BE2C (cell line): ENCODE results near the gene CCDC117.
A peak's percentile ranks its signal among the peaks of the same experiment; 100 is the strongest.

Experiments
- DNase-seq: peaks from one replicate; pipeline ENCODE4 v3.0.0-alpha.2; 2020
- H3K27me3 ChIP-seq: fragments of 250-450 bp; sonication (Bioruptor Pico); 2 replicates; pipeline ENCODE4 v1.5.1; 2020; ENCODE audit warnings: mild to moderate bottlenecking
- H3K36me3 ChIP-seq: fragments of 250-450 bp; sonication (Bioruptor Pico); 2 replicates; pipeline ENCODE4 v1.5.1; 2020; ENCODE audit warnings: mild to moderate bottlenecking
- H3K4me1 ChIP-seq: fragments of 250-450 bp; sonication (Bioruptor Pico); 2 replicates; pipeline ENCODE4 v1.5.1; 2020
- H3K4me3 ChIP-seq: 2 replicates; pipeline ENCODE4 v1.5.1; 2011; ENCODE audit warnings: low read depth, low read length
- H3K9me3 ChIP-seq: fragments of 250-450 bp; sonication (Bioruptor Pico); 2 replicates; pipeline ENCODE4 v1.5.1; 2020
- TF ChIP-seq, protein P1 (sequence below): IDR thresholded peaks from 2 replicates; pipeline ENCODE4 v1.5.1; 2012; ENCODE audit warnings: mild to moderate bottlenecking, low read depth, low read length

Gene CCDC117

DNA sequence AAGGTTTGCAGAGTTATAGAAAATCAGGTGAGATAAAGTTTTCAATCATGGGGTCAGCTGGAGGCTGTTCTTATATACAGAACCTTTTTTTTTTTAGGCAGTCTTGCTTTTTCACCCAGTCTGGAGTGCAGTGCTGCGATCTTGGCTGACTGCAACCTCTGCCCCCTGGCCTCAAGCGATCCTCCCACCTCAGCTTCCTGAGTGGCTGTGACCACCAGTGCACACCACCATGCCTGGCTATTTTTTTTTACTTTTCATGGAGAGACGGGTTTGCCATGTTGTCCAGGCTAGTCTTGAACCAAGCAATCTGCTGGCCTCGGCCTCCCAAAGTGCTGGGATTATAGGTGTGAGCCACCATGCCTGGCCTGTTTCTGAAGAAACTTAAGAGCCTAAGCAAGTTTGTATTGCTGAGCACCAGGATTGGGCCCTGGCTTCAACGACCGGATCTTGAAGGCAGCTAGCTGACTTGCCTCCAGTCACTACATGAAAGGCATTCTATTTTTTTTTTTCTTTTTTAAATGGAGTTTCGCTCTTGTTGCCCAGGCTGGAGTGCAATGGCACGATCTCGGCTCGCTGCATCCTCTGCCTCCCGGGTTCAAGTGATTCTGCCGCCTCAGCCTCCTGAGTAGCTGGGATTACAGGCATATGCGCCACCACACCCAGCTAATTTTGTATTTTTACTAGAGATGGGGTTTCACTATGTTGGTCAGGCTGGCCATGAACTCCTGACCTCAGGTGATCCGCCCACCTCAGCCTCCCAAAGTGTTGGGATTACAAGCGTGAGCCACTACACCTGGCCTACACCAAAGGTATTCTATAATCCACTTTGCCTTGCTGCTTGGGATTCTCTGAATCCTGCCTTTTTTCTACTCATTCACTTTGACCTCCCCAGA, 20.2 kb downstream of the CCDC117 start:
- Histone ChIP-seq H3K9me3 (no peaks in the 10 kb centered on the region), H3K4me1 (no peaks in the 10 kb centered on the region), H3K27me3 (no peaks in the 10 kb centered on the region), H3K36me3 (peaks cover 55% of the 10 kb centered on the region), H3K4me3 (no peak overlapping the region)
- TF ChIP-seq, protein P1, sequence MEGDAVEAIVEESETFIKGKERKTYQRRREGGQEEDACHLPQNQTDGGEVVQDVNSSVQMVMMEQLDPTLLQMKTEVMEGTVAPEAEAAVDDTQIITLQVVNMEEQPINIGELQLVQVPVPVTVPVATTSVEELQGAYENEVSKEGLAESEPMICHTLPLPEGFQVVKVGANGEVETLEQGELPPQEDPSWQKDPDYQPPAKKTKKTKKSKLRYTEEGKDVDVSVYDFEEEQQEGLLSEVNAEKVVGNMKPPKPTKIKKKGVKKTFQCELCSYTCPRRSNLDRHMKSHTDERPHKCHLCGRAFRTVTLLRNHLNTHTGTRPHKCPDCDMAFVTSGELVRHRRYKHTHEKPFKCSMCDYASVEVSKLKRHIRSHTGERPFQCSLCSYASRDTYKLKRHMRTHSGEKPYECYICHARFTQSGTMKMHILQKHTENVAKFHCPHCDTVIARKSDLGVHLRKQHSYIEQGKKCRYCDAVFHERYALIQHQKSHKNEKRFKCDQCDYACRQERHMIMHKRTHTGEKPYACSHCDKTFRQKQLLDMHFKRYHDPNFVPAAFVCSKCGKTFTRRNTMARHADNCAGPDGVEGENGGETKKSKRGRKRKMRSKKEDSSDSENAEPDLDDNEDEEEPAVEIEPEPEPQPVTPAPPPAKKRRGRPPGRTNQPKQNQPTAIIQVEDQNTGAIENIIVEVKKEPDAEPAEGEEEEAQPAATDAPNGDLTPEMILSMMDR: no peak
- no peak for DNase-seq

GRCh38 chr22:28793976-28794584, 21.6 kb downstream of the CCDC117 start:
- no peaks in the 10 kb centered on the region for H3K4me1 ChIP-seq
- no peak for DNase-seq
- no peak overlapping the region for H3K4me3 ChIP-seq
- peaks cover 64% of the 10 kb centered on the region for H3K36me3 ChIP-seq
- TF ChIP-seq, protein P1: no peak
- no peaks in the 10 kb centered on the region for H3K9me3 ChIP-seq
- H3K27me3 ChIP-seq: no peaks in the 10 kb centered on the region

DNA sequence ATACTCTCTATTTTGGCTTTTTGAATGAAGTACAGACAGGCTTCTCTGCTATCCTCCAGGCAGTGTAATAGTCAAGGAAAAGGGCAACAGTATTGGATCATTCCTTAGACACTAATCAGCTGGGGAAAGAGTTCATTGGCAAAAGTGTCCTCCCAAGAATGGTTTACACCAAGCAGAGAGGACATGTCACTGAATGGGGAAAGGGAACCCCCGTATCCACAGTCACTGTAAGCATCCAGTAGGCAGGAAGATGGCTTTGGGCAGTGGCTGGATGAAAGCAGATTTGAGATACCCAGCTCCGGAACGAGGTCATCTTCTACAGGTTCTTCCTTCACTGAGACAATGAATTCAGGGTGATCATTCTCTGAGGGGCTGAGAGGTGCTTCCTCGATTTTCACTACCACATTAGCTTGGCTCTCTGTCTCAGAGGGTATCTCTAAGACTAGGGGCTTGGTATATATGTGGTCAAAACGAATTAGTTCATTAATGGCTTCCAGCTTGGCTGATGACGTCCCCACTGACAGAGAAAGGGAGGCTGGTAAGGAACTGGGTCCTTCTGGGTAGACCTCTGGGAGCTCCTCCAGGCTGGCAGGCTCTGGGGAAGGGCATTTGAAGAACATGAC, 22.7 kb downstream of the CCDC117 start:
- peaks cover 62% of the 10 kb centered on the region for H3K36me3 ChIP-seq
- H3K27me3 ChIP-seq: no peaks in the 10 kb centered on the region
- no peak overlapping the region for H3K4me3 ChIP-seq
- TF ChIP-seq, protein P1: no peak
- H3K9me3 ChIP-seq: no peaks in the 10 kb centered on the region
- no peak for DNase-seq
- no peaks in the 10 kb centered on the region for H3K4me1 ChIP-seq

DNA sequence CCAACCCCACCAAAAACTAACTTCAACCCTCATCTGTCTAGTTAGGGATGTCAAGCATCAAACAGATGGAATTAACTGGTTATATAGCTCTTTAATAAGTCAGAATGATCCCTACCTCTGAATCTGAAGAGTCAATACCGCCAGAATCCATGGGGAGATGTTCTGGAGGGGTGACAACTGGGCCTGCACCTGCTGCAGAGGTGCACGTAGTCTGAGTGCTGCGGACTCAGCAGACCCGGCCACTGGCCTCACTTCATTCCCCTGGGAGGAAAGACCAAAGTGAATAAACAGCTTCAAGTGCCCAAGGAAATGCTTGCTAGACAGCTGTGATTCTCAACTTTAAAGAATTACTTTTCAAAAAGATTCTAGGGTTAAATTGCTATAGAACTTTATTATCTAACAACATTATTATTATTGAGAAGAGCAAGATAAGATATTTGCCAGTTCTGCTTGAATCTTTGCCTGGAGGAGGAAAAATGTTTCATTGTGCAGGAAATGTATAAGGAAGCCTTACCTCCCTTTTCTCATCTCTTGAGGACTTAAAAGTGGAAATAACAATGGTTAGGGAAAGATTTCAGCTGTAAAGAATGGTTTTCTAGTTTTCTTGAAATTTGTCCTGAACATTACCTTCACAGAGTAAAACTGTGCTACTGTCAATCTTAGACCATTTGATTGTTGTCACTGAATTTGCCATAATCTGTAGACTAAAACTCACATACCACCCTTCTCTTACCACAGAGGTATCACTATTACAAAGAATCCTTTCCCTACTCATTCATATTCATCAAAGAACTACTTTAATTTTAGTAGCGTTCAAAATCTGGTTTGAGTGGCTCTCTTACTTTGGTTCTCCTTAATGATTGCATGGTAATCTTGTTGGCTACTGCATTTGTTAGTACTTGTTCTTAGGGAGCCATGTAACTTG, 23.7 kb downstream of the CCDC117 start:
- Histone ChIP-seq H3K27me3 (no peaks in the 10 kb centered on the region), H3K4me3 (no peak overlapping the region), H3K9me3 (no peaks in the 10 kb centered on the region), H3K4me1 (no peaks in the 10 kb centered on the region), H3K36me3 (peaks cover 63% of the 10 kb centered on the region)
- TF ChIP-seq, protein P1: no peak
- DNase-seq: no peak

- Histone ChIP-seq H3K9me3 (no peaks in the 10 kb centered on the region), H3K4me3 (peak overlapping the region; percentile 100), H3K4me1 (no peaks in the 10 kb centered on the region), H3K36me3 (peaks cover 50% of the 10 kb centered on the region), H3K27me3 (no peaks in the 10 kb centered on the region)
- peak; percentile 40 for DNase-seq
- TF ChIP-seq, protein P1: no peak
These were observed 26.5 kb downstream of the CCDC117 start for GRCh38 chr22:28798810-28799605.
